ENCODE data around the gene MYO5B.

MYO5B gene

DNA sequence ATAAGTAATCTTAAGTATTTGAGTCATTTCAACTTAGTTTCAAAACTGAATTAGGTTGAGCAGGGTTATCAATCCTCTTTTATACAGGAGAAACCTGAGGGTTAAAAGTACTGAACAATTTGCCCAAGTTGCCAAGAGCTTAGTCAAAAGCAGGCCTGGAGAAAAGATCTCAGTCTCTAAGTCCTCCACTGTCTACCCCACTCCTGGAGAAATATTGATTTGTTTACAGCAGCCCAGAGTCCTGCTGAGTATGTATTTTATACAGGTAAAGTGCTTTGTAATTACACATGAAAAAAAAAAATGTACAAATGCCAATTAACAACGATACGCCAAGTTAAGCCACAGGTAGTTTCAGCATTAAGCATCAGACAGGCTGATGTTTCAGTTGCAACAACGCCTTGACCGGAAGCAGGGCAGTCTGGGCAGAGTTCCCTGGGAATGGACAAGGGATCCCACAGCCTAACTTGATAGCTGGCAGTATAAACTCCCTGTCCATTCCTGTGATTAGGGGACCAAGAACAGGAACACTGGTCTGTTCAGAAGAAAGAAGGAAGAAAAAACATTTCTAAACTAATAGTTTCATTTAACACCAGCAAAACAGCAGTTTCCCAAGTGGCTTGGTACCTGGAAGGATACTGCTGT, 132.9 kb downstream of the MYO5B start:
- no peak for DNase-seq

- no peak for DNase-seq
Observed at GRCh38 chr18:50060822-50061221, 134.1 kb downstream of the MYO5B start.

DNA sequence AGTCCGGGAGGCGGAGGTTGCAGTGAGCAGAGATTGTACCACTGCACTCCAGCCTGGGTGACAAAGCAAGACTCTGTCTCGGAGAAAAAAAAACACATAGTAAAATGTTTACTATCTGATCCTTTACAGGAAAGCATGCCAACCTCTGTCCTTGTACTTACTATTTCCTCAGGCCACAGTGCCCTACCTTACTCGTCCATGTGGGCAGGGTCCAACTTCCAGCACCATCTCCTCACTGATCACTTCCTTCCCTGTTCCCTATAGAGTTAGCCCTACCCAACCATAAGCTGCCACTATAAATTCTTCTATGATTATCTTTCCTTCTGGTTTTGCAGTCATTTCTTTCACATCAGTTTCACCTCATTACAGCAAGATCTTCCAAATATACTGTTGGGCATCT, 136.2 kb downstream of the MYO5B start:
- DNase-seq = no peak

GRCh38 chr18:50057009-50057408, 137.9 kb downstream of the MYO5B start:
- no peak for DNase-seq

DNA sequence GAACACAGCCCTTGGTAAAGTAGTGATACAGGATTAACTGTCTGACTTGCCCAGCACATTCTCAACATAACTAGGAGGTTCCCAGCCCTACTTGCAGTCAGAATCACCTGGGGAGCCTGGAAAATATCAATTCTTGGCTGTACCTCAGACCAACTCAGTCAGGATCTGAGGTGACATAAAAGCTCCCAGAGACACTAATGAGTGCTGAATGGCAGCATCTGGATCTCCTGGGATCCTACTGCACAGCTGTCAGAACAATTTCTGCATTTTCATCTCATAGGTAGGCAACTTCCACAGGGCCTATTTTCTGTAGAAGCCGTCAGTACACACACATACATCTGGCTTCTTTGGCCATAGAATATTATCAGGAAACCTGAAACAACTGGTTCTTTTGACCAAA, 138.8 kb downstream of the MYO5B start:
- no peak for DNase-seq

- DNase-seq = no peak
Observed at GRCh38 chr18:50055488-50055887, 139.5 kb downstream of the MYO5B start.

- DNase-seq = no peak
Observed at GRCh38 chr18:50053111-50053510, 141.8 kb downstream of the MYO5B start.

GRCh38 chr18:50051288-50051687, 143.7 kb downstream of the MYO5B start:
- no peak for DNase-seq

DNA sequence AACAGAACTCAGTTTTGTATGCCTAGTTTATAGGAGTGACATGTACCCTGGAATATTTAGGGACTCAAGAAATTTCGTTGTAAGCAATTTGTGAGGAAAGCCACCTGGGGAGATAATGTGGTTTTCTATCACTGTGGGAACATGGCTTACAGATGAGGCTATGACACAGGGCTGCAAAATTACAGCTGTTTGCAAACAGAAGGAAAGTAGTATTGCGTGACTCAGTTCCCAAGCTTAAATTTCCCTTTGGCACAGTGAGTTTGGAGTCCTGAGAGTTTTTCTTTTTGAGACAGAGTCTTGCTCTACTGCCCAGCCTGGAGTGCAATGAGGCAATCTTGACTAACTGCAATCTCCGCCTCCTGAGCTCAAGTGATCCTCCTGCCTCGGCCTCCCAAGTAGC, 149.8 kb downstream of the MYO5B start:
- DNase-seq = no peak

DNA sequence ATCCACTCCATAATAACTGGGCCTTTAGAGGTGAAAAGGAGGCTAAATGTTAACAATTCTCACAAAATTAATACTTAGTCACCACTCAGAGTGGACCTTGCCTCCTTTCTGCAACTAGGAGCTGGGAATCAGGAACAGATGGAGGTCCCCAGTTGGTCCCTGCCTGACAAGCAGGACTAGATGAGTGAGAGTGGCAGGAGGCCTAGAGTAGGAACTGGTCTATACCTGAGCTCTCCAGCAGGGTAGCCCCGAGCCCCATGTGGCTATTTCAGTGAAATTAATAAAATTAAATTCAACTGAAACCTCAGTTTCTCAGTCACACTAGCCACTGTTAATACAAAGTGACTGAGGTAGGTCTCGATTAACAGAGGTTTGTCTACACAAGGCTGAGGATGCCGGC, 150.5 kb downstream of the MYO5B start:
- no peak for DNase-seq

GRCh38 chr18:50042611-50043010, 152.3 kb downstream of the MYO5B start:
- DNase-seq = no peak

GRCh38 chr18:50039746-50040145, 155.2 kb downstream of the MYO5B start:
- DNase-seq = no peak

DNA sequence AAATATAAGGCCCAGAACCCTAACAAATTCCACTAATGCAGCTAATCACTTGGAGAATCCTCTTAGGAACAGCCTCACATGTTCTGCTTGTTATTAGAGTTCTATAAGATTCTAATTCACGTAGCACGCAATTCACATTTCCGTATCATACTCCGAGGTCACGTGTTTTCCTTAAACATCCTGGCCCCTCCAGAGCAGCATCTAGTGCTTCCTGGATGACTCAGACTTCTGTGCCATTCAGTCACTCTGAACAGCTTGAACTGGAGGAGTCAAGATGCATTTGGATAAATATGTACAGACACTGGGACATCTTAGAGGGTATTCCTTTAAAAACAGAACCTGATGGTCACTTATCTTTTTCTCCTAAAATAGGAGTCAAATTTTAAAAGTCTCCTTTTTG, 156.5 kb downstream of the MYO5B start:
- DNase-seq = no peak

GRCh38 chr18:50034029-50034428, 160.9 kb downstream of the MYO5B start:
- DNase-seq = no peak

DNA sequence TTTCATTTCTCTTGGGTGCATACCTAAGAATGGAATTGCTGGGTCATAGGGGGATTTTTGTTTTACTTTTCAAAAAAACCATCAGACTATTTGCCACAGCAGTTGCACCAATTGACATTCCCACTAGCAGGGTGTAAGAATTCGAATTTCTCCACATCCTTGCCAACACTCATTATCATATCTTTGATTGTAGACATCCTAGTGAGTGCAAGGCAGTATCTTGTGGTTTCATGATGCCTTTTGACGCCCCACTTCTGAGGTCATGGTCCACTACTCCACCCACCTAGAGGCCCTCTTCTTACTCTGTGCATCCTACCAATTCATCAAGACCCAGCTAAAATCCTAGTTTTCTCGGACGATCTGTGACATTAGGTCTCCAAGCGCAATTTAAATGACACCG, 161.9 kb downstream of the MYO5B start:
- no peak for DNase-seq

- no peak for DNase-seq
Observed at GRCh38 chr18:50030146-50030545, 164.8 kb downstream of the MYO5B start.

DNA sequence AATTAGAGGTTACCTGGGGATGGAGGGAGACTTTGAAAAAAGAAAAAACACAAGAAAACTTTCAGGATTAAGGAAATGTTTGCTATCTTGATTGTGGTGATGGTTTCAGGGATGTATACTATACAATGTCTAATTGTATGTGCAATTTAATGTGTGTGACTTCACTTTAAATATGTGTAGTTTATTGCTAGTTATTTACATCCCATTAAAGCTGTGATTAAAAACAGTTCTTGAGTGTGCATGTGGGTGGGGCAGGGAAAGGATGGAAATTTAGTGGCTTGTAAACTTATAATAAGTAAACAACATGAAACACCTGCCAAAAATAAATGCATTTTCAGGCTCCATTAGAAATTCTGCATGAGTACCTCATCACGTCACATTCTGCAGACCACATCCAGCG, 167.0 kb downstream of the MYO5B start:
- no peak for DNase-seq

DNA sequence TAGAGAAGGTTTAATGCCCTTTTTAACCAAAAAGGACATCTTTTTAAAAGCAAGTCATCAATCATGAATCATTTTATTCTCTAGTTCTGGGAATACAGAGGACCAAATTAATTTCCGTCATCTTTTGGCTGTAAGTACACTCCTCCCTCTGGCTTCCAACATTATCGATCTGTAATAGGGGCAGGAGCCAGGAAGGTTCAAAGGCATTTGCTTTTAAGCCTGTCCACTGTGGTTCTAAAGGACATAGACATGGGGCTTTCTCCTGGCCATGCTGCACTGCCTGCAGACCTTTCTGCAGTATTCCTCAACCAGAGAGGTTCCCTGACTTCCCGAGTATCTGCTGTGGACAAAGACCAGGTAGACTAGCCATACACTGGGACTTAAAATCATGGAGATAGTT, 170.5 kb downstream of the MYO5B start:
- DNase-seq = no peak

GRCh38 chr18:50022985-50023384, 172.0 kb downstream of the MYO5B start:
- DNase-seq = no peak

DNA sequence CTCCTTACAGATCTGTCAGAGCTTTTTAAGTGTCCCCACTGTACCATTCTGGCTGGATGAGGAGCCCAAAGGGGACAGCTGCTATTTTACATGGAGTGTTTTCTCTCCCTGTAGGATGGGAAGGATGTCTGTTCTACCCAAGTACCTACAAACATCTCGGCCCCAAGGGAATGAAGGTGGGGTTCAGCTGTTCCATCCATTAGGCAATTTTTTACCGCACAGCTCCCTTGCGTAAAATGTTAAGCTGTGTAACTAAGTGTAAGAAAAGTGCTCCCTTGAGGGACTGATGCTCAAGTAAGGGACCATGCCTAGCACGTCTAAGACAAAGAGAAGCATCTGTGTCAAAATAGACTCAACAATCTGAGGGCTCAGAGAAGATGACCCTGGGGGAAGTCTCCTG, 180.3 kb downstream of the MYO5B start:
- DNase-seq = no peak

DNA sequence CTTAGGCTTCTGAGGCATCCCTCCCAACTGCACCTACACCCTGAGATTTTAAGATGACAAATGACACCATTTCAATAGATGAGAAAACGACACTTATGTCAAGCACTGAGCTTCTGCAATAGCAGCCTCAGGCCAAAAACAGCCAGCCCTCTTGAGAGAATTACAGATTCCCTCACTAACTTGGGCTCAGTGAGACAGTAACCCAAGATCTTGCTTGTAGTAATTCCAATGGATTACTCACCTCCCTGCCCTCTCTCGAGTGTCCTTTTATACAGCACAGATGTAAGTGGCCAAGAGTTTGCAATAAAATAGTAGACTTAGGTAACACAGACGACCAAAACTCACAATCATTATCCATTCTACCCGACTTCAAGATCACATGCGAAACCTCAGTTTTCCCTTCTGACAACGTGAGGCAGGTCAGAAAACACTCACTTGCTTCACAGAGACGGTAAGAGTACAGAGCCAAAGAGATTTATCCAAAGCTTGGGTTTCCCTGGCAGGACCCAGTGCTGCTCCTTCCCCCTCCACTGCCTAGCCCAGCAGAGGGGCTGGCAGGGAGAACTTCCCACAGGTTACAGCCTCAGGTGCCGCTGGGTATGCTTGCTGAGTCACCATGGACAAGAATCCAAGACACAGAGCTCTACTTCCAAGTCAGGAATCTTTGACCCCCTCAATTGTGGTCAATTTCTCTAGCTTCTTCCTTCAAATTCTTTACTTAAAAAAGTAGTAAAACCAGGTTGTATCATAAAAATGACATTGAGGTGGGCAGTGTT, 181.4 kb downstream of the MYO5B start:
- no peak for DNase-seq

DNA sequence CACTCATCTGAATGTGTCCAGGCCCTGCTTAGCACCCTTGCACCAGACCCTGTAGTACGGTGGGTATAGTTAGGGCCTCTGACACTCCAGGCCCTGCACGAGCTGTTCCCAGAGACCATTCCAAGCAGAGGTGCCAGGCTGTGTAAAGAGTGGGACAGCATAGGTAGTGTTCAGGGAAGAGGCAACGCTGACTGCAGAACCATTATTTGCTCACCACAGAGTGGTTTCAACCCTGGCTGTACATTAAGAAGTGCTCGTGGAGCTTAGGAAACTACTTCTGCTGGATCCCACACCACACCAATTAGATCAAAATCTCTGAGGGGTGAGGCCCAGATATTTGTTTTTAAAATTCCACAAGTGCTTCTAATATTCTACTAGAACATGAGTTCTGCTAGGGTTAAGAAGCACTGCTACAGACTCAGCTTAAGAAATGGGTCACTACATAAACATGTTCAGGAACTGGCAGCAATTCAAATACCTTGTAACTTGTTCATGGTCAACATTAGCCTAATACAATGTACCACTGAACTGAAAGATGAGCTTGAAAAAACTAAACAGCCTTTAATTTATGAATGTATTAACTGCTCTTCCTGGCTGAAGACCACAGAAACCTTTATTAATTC, 183.0 kb downstream of the MYO5B start:
- DNase-seq = no peak

DNA sequence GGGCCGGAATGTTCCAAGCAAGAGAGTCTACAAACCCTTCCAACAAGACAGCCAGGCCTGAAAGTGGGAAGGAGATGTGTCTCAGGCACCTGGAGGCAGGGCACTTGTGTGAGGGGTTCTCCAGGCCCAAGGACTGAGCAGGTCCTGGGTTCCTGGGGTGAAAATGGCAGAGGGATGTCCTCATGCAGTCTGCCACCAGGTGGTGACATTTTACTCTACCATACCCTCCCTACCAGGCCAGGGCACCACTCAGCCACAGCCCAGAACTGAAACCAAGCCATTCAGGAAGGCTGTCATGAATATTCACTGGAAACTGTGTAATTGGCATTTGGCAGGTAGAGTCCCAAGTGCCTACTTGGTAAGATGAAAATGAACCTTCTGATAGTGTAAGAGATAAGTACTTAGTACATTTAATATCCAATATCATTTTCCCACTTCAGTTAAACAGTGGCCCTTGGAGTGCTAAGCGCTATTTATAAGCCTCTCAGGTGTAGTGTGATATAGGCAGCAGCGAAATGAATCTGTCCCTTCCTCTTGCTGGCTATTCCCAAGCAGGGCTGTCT, 185.1 kb downstream of the MYO5B start:
- peak; percentile 5 to 14 for DNase-seq

- DNase-seq = no peak
Observed at GRCh38 chr18:50008306-50008705, 186.6 kb downstream of the MYO5B start.

All from NCI-H1930 (cell line).